Psoas muscle (tissue), 8 donors: Measurements from ENCODE around the gene ZNF782. TPM values are rescaled to one million over a fixed set of nuclear protein-coding genes. Genes with fewer than 3 reads are reported as not detected.
"Not testable (repeated sequence)": the region's sequence is repeated elsewhere in the genome, so short reads cannot be mapped to it uniquely, and the experiment has no call there.

ENCODE experiments used
- ATAC-seq, 4 donors: fragments of 200-7000 bp; cut with Tn5 transposase; one replicate each; pipeline ENCODE4 v1.9.1; 2020; ENCODE audit warnings: moderate library complexity in 3 of 4, mild to moderate bottlenecking in 2 of 4
- DNase-seq, 2 donors: peaks; one replicate each; pipeline ENCODE4 v3.0.0-alpha.2; 2020
- H3K27ac ChIP-seq: fragments of 200-600 bp; one replicate; pipeline ENCODE4 v1.8.0; 2022
- H3K27me3 ChIP-seq, 3 donors: fragments of 200-600 bp in 1 of 3; one replicate each; pipeline versions ENCODE4 v1.6.1 to v1.8.0; 2013 to 2022; ENCODE audit warnings: low read length in 2 of 3, mild to moderate bottlenecking in 2 of 3, moderate library complexity in 1 of 3; ENCODE audit not compliant: insufficient read depth in 3 of 3
- H3K36me3 ChIP-seq, 2 donors: fragments of 200-600 bp in 1 of 2; one replicate each; pipeline versions ENCODE4 v1.6.1 to v1.8.0; 2013 to 2022; ENCODE audit warnings: low read depth in 1 of 2, mild to moderate bottlenecking in 1 of 2, moderate library complexity in 1 of 2; ENCODE audit not compliant: insufficient read depth in 1 of 2
- H3K4me1 ChIP-seq: fragments of 200-600 bp; one replicate; pipeline ENCODE4 v1.8.0; 2022
- H3K4me3 ChIP-seq: fragments of 200-600 bp; one replicate; pipeline ENCODE4 v1.8.0; 2022; ENCODE audit warnings: mild to moderate bottlenecking
- H3K9me3 ChIP-seq: fragments of 200-600 bp; one replicate; pipeline ENCODE4 v1.8.0; 2022
- WGBS, 3 donors: extraction: QIAGEN DNeasy Blood & Tissue Kit; methylation state at CpG; one replicate each; pipeline versions ENCODE4 v1.1.6 to v1.1.7; 2013; 5-methylcytosine and 5-hydroxymethylcytosine counted together
- intact Hi-C, 2 donors: fragments of 100-400 bp; cut with DNase I; formaldehyde crosslinking; loops; one replicate each; pipeline versions ENCODE4 v1.11.0 to v1.14.2; 2022
- polyA plus RNA-seq, 3 donors: library from polyadenylated mRNA; stranded (reverse); fragments of 200-250 nt; gene quantifications; one replicate each; pipeline ENCODE4 v1.2.3, GENCODE V29; 2013
- total RNA-seq, 4 donors: library from RNA; stranded (reverse); fragmentation: NEBNext Ultra II Directional in 2 of 4; extraction: Animal tissue kit (Norgen Biotek cat#: 25700) in 2 of 4; gene quantifications; one replicate each; pipeline versions ENCODE4 v1.2.1 to v1.2.4, GENCODE V29; 2021 to 2023
- TF ChIP-seq, protein P1 (sequence below): fragments of 200-600 bp; IDR thresholded peaks from one replicate; pipeline ENCODE4 v1.8.0; 2022; ENCODE audit warnings: antibody characterized with exemption
- donor health status: healthy with polysubstance abuse.
- donor health status: DM: no; HTN: no; CAD: no; lungs with moderate emphysema.
- donor health status: Bipolar disorder and iron deficiency.
- donor health status: healthy.
- donor health status: DM: yes; HTN: yes; CAD: no.
- donor health status: DM: no; HTN: no; CAD: no.
- donor health status: DM: no; HTN: no; CAD: no.
- donor health status: DM: yes; HTN: yes; CAD: no.

The ZNF782 gene
- total and polyA plus RNA-seq, 7 donors, result 0.94 to 7.0 (median 2.8) TPM

- TF ChIP-seq, protein P1, sequence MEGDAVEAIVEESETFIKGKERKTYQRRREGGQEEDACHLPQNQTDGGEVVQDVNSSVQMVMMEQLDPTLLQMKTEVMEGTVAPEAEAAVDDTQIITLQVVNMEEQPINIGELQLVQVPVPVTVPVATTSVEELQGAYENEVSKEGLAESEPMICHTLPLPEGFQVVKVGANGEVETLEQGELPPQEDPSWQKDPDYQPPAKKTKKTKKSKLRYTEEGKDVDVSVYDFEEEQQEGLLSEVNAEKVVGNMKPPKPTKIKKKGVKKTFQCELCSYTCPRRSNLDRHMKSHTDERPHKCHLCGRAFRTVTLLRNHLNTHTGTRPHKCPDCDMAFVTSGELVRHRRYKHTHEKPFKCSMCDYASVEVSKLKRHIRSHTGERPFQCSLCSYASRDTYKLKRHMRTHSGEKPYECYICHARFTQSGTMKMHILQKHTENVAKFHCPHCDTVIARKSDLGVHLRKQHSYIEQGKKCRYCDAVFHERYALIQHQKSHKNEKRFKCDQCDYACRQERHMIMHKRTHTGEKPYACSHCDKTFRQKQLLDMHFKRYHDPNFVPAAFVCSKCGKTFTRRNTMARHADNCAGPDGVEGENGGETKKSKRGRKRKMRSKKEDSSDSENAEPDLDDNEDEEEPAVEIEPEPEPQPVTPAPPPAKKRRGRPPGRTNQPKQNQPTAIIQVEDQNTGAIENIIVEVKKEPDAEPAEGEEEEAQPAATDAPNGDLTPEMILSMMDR, result no peak
- no peak overlapping the region for H3K4me3 ChIP-seq
- H3K36me3 ChIP-seq, result peaks cover 12 to 54% of the 10 kb centered on the region in 2 donors
- H3K4me1 ChIP-seq, result no peaks in the 10 kb centered on the region
- peaks cover 95% of the 10 kb centered on the region for H3K9me3 ChIP-seq
- no peak overlapping the region for H3K27ac ChIP-seq
- intact Hi-C loops, result loop anchor here in 1 of 2 donors (10.0 kb wide), 1 partner anchor 54 kb away; no protein-coding TSS in a partner anchor
- no peak for ATAC-seq
- DNase-seq, result no peak
- WGBS, 3 donors, result 96 to 98% (median 97%) methylated on average over 6 of the region's 6 CpGs
- no peaks in the 10 kb centered on the region for H3K27me3 ChIP-seq
Measured at GRCh38 chr9:96818533-96818932, 35.8 kb downstream of the ZNF782 start.

DNA sequence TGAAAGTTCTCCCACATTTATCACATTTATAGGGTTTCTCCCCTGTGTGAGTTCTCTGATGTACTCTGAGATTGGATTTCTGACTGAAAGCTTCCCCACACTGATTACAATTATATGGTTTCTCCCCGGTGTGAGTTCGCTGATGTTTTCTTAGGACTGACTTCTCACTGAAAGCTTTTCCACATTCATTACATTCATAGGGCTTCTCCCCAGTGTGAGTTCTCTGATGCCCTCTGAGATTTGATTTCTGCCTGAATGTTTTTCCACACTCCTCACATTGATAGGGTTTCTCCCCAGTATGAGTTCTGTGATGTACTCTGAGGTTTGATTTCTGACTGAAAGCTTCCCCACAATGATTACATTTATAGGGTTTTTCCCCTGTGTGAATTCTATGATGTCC, 36.3 kb downstream of the ZNF782 start:
- WGBS, 3 donors, result 95 to 100% (median 98%) methylated on average over 2 of the region's 2 CpGs
- no peak for ATAC-seq

GRCh38 chr9:96813607-96814006, 40.7 kb downstream of the ZNF782 start:
- DNase-seq, result no peak
- Histone ChIP-seq H3K4me1 (no peaks in the 10 kb centered on the region), H3K36me3 (peaks cover 1 to 15% of the 10 kb centered on the region in 2 donors), H3K9me3 (peaks cover 94% of the 10 kb centered on the region), H3K4me3 (no peak overlapping the region), H3K27me3 (peaks cover 0 to 2% (median 0%) of the 10 kb centered on the region in 3 donors), H3K27ac (no peak overlapping the region)
- TF ChIP-seq, protein P1, result no peak
- ATAC-seq, result no peak
- intact Hi-C loops, result loop anchor here in 1 of 2 donors (10.0 kb wide), 1 partner anchor 49 kb away; no protein-coding TSS in a partner anchor
- WGBS, 3 donors, result 86 to 100% (median 99%) methylated on average over 1 of the region's 1 CpG

More for the DNA sequence above, 36.3 kb downstream of the ZNF782 start:
- TF ChIP-seq, protein P1, result no peak
- H3K4me3 ChIP-seq, result no peak overlapping the region
- H3K4me1 ChIP-seq, result no peaks in the 10 kb centered on the region
- no peaks in the 10 kb centered on the region for H3K27me3 ChIP-seq
- no peak overlapping the region for H3K27ac ChIP-seq
- no peak for DNase-seq
- H3K36me3 ChIP-seq, result peaks cover 10 to 48% of the 10 kb centered on the region in 2 donors
- H3K9me3 ChIP-seq, result peaks cover 97% of the 10 kb centered on the region
- intact Hi-C loops, result loop anchor here in 1 of 2 donors (10.0 kb wide), 1 partner anchor 53 kb away; no protein-coding TSS in a partner anchor

DNA sequence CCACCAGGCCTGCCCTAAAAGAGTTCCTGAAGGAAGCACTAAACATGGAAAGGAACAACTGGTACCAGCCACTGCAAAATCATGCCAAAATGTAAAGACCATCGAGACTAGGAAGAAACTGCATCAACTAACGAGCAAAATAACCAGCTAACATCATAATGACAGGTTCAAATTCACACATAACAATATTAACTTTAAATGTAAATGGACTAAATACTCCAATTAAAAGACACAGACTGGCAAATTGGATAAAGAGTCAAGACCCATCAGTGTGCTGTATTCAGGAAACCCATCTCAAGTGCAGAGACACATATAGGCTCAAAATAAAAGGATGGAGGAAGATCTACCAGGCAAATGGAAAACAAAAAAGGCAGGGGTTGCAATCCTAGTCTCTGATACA, 55.4 kb downstream of the ZNF782 start:
- DNase-seq, H3K4me3 ChIP-seq, H3K4me1 ChIP-seq, H3K27ac ChIP-seq, intact Hi-C loops, H3K27me3 ChIP-seq, ATAC-seq: not testable (repeated sequence)
- Histone ChIP-seq H3K36me3 (peaks cover 6 to 13% of the 10 kb centered on the region in 2 donors), H3K9me3 (peaks cover 38% of the 10 kb centered on the region)
- 83% methylated on average over 1 of the region's 2 CpGs; no CpG with 5 or more reads in 2 of the 3 donors for WGBS, 3 donors

DNA sequence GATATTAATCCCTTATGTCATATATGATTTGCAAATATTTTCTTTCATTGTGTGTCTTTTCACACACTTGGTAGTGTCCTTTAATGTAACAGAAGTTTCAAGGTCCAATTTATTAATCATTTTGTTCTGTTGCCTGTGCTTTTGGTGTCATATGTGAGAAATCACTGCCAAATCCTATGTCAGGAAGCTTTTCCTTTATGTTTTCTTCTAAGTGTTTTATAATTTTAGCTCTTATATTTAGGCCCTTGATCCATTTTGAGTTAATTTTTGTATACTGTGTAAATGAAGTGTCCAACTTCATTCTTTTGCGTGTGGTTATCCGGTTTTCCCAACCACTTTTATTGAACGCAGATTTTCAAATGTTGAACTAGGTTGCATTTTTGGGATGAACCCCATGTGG, 70.3 kb downstream of the ZNF782 start:
- no peak for ATAC-seq
- H3K27ac ChIP-seq, result no peak overlapping the region
- WGBS, 3 donors, result 98 to 99% (median 99%) methylated on average over 3 of the region's 3 CpGs
- DNase-seq, result no peak
- no peaks in the 10 kb centered on the region for H3K36me3 ChIP-seq
- peaks cover 4% of the 10 kb centered on the region for H3K4me1 ChIP-seq
- no peaks in the 10 kb centered on the region for H3K27me3 ChIP-seq
- H3K9me3 ChIP-seq, result peaks cover 40% of the 10 kb centered on the region
- intact Hi-C loops, result no loop called here
- TF ChIP-seq, protein P1, result no peak
- no peak overlapping the region for H3K4me3 ChIP-seq
